B cell (primary cell): ENCODE measurements around the gene TPO. TPM values are rescaled to one million over a fixed set of nuclear protein-coding genes. Genes with fewer than 3 reads are reported as not detected.
A peak's percentile ranks its signal among the peaks of the same experiment; 100 is the strongest.

ENCODE experiments used
- ATAC-seq: fragments of 200-7000 bp; cut with Tn5 transposase; one replicate; pipeline ENCODE4 v1.10.0; 2021; ENCODE audit warnings: low read depth, mild to moderate bottlenecking, moderate number of reproducible peaks, moderate library complexity
- CTCF ChIA-PET: fragments of 350-600 bp; sonication (Branson Sonifier 250); formaldehyde crosslinking; loops from one replicate; lab custom pipeline; 2021; ENCODE audit warnings: antibody characterized with exemption, inconsistent platforms; lab: Charles Lee
- POLR2A ChIA-PET: fragments of 350-600 bp; sonication (Branson Sonifier 250); formaldehyde crosslinking; loops from one replicate; lab custom pipeline; 2021; ENCODE audit warnings: antibody characterized with exemption; lab: Charles Lee
- DNase-seq: peaks from one replicate; pipeline ENCODE4 v3.0.0; 2013
- H2AFZ ChIP-seq: 2 replicates; pipeline ENCODE4 v1.6.1; 2012; ENCODE audit warnings: mild to moderate bottlenecking, low read depth, low read length; ENCODE audit not compliant: insufficient read depth, poor library complexity, severe bottlenecking
- H3K27ac ChIP-seq, 2 donors: 1 replicate in 1 of 2; 2 replicates in 1 of 2; pipeline ENCODE4 v1.5.1; 2012 to 2013; ENCODE audit warnings: low read length in 2 of 2, mild to moderate bottlenecking in 2 of 2, moderate library complexity in 1 of 2
- H3K27me3 ChIP-seq, 4 experiments: fragments of 200-600 bp in 1 of 4; sonication (generic) in 1 of 4; replicated peaks in 1 of 4; 1 replicate in 2 of 4; 2 replicates in 2 of 4; pipeline versions ENCODE4 v1.6.1 to v1.7.0; 2013 to 2016; ENCODE audit warnings: low read length in 3 of 4, mild to moderate bottlenecking in 2 of 4, mixed read lengths in 1 of 4, moderate library complexity in 1 of 4; ENCODE audit not compliant: insufficient read depth in 4 of 4, control insufficient read depth in 3 of 4; ENCODE audit errors: control extremely low read depth in 1 of 4
- H3K36me3 ChIP-seq, 2 experiments: replicated peaks in 1 of 2; 1 replicate in 1 of 2; 2 replicates in 1 of 2; pipeline versions ENCODE4 v1.6.1 to v1.7.1; 2013; ENCODE audit warnings: low read length in 1 of 2; ENCODE audit not compliant: insufficient read depth in 2 of 2, control insufficient read depth in 1 of 2; ENCODE audit errors: control extremely low read depth in 1 of 2, extremely low read depth in 1 of 2
- H3K4me1 ChIP-seq, 2 donors: fragments of 200-600 bp in 1 of 2; sonication (generic) in 1 of 2; 1 replicate in 1 of 2; 2 replicates in 1 of 2; pipeline versions ENCODE4 v1.5.1 to v1.6.1; 2013 to 2017; ENCODE audit warnings: low read length in 2 of 2; ENCODE audit not compliant: control insufficient read depth in 2 of 2, insufficient read depth in 2 of 2
- H3K4me2 ChIP-seq: replicated peaks from 2 replicates; pipeline ENCODE3; 2012; ENCODE audit warnings: mild to moderate bottlenecking, low read depth, low read length; ENCODE audit not compliant: poor library complexity, severe bottlenecking
- H3K4me3 ChIP-seq, 5 experiments: fragments of 200-600 bp in 1 of 5; sonication (generic) in 1 of 5; 1 replicate in 3 of 5; 2 replicates in 2 of 5; pipeline versions ENCODE4 v1.5.1 to v1.7.0; 2011 to 2016; ENCODE audit warnings: low read length in 4 of 5, mild to moderate bottlenecking in 4 of 5, low read depth in 2 of 5, control low read depth in 1 of 5, moderate library complexity in 1 of 5; ENCODE audit not compliant: insufficient read depth in 1 of 5; ENCODE audit errors: control extremely low read depth in 1 of 5, extremely low read depth in 1 of 5
- H3K79me2 ChIP-seq: fragments of 200-600 bp; sonication (generic); one replicate; pipeline ENCODE4 v1.6.0; 2016; ENCODE audit warnings: low read length; ENCODE audit not compliant: control insufficient read depth, insufficient read depth
- H3K9ac ChIP-seq: fragments of 200-600 bp; sonication (generic); 2 replicates; pipeline ENCODE4 v1.6.1; 2017; ENCODE audit warnings: mild to moderate bottlenecking, low read length, moderate library complexity
- H3K9me3 ChIP-seq, 3 donors: one replicate each; pipeline versions ENCODE4 v1.6.1 to v1.7.1; 2013; ENCODE audit warnings: low read length in 2 of 3; ENCODE audit not compliant: control insufficient read depth in 2 of 3, insufficient read depth in 1 of 3; ENCODE audit errors: control extremely low read depth in 1 of 3
- H4K20me1 ChIP-seq: 2 replicates; pipeline ENCODE4 v1.6.0; 2012; ENCODE audit warnings: mild to moderate bottlenecking, low read length; ENCODE audit not compliant: insufficient read depth, control insufficient read depth, poor library complexity, severe bottlenecking
- H3K27ac Mint-ChIP-seq: one replicate; pipeline ENCODE4 v1.8.0; 2021; ENCODE audit warnings: mixed read lengths
- H3K27me3 Mint-ChIP-seq: one replicate; pipeline ENCODE4 v1.8.0; 2021; ENCODE audit warnings: mixed read lengths
- H3K4me1 Mint-ChIP-seq: one replicate; pipeline ENCODE4 v1.8.0; 2021; ENCODE audit warnings: mixed read lengths
- H3K4me3 Mint-ChIP-seq: one replicate; pipeline ENCODE4 v1.8.0; 2021; ENCODE audit warnings: mixed read lengths
- H3K9me3 Mint-ChIP-seq: one replicate; pipeline ENCODE4 v1.8.0; 2022; ENCODE audit warnings: mixed read lengths; ENCODE audit not compliant: insufficient read depth
- EZH2 ChIP-seq: IDR thresholded peaks from 2 replicates; pipeline ENCODE4 v1.6.1; 2012; ENCODE audit warnings: borderline replicate concordance, low read depth, mild to moderate bottlenecking, moderate library complexity, low read length; ENCODE audit not compliant: insufficient read depth, poor library complexity, severe bottlenecking
- WGBS: methylation state at CpG from one replicate; pipeline ENCODE4 v1.1.5; 2013; ENCODE audit warnings: missing lambda C conversion rate; ENCODE audit not compliant: insufficient coverage; 5-methylcytosine and 5-hydroxymethylcytosine counted together
- intact Hi-C: fragments of 100-400 bp; cut with micrococcal nuclease; formaldehyde crosslinking; loops from one replicate; pipeline ENCODE4 v1.10.0; 2022
- polyA minus RNA-seq: library from RNA; depleted of rRNA, polyadenylated mRNA; stranded (reverse); fragments of >200 nt; gene quantifications from 2 replicates; pipeline ENCODE4 v1.2.3, GENCODE V29; 2012
- polyA plus RNA-seq: library from polyadenylated mRNA; depleted of rRNA; stranded (reverse); fragments of >200 nt; gene quantifications from 2 replicates; pipeline ENCODE4 v1.2.3, GENCODE V29; 2012
- total RNA-seq, 2 donors: library from RNA; stranded (reverse); fragments of 120-200 nt in 1 of 2; gene quantifications; 1 replicate in 1 of 2; 2 replicates in 1 of 2; pipeline versions ENCODE4 v1.2.3 to v1.2.4, GENCODE V29; 2013 to 2022
- TF ChIP-seq, protein P1 (sequence below): fragments of 200-600 bp; IDR thresholded peaks from one replicate; pipeline ENCODE4 v1.8.0; 2022; ENCODE audit warnings: antibody characterized with exemption, mild to moderate bottlenecking

The TPO gene
- total RNA-seq (not detected in 2 replicates), polyA plus RNA-seq (not detected in 2 replicates), polyA minus RNA-seq (0.29 TPM in 1 of 2 replicates, not detected in the other)
- total RNA-seq (2013) = not detected

DNA sequence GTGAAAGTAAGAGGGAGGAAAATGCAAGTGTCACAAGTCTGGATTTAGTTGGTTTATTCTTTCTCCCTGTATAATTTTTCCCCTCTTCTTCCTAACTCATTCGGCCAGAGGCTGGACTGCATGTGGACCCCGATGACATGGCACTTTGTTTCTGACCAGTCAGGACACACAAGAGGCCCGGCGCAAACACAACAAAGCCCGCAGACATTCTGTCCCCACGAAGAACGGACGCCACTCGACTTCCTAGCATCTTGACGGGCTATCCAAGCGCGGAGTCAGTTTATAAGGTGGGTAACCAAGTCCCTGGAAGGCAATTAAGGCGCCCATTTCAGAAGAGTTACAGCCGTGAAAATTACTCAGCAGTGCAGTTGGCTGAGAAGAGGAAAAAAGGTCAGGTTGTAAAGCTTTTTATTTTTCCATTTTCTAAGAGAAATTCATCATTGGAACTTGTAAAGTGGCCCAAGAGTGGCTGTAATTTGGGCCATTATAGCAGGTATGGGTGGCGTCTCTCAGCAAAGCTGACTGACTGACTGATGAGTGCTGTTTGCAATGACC lies at the start of gene TPO:
TPO (plus strand) TSS at position 308 of the 555 bp plus-strand sequence. CDS start 946 bp downstream, outside the sequence.
- H3K4me3 Mint-ChIP-seq = no peak within 1 kb of the TSS
- H3K27ac Mint-ChIP-seq = no peak within 1 kb of the TSS
- DNase-seq (no peak), ATAC-seq (no peak)
- Histone ChIP-seq H3K27me3 (no peaks in the 10 kb centered on the region), H3K9me3 (no peaks in the 10 kb centered on the region), H3K4me3 (no peak within 1 kb of the TSS), H3K27ac (no peak within 1 kb of the TSS), H3K36me3 (no peaks in the 10 kb centered on the region), H2AFZ (no peak within 1 kb of the TSS), H4K20me1 (no peaks in the 10 kb centered on the region), H3K9ac (no peak within 1 kb of the TSS), H3K4me1 (no peaks in the 10 kb centered on the region), H3K4me2 (no peak within 1 kb of the TSS), H3K79me2 (no peaks in the 10 kb centered on the region)
- POLR2A ChIA-PET = no interaction called here
- intact Hi-C loops = no loop called here
- WGBS = 96% methylated on average over 13 of the region's 15 CpGs
- no peaks in the 10 kb centered on the region for H3K4me1 Mint-ChIP-seq
- no peaks in the 10 kb centered on the region for H3K9me3 Mint-ChIP-seq
- peaks cover 7% of the 10 kb centered on the region for H3K27me3 Mint-ChIP-seq
- CTCF ChIA-PET = no interaction called here
- no peak for TF ChIP-seq EZH2
- TF ChIP-seq, protein P1, sequence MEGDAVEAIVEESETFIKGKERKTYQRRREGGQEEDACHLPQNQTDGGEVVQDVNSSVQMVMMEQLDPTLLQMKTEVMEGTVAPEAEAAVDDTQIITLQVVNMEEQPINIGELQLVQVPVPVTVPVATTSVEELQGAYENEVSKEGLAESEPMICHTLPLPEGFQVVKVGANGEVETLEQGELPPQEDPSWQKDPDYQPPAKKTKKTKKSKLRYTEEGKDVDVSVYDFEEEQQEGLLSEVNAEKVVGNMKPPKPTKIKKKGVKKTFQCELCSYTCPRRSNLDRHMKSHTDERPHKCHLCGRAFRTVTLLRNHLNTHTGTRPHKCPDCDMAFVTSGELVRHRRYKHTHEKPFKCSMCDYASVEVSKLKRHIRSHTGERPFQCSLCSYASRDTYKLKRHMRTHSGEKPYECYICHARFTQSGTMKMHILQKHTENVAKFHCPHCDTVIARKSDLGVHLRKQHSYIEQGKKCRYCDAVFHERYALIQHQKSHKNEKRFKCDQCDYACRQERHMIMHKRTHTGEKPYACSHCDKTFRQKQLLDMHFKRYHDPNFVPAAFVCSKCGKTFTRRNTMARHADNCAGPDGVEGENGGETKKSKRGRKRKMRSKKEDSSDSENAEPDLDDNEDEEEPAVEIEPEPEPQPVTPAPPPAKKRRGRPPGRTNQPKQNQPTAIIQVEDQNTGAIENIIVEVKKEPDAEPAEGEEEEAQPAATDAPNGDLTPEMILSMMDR = no peak

DNA sequence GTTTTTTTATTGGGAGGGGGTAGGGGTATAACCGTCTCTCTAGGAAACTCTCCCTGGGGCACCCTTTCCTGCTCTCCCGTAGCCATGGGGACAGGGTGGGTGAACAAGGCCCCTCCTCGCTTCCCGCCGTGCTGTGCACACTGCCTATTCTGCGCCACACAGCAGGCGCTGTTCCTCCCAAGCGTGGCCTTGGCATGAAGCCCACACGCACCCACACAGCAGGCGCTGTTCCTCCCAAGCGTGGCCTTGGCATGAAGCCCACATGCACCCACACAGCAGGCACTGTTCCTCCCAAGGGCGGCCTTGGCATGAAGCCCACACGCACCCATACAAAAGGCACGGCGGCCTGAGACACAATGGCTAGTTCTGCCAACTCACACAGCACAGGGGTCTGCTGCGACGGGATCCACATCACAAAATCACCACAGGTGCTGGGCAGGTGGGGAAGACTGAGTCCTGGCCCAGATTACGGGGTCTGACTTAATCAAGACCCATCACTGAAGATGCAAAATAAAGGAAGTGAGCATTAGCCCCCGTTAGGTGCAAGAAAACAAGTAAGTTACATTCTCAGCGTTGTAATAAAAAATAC lies 46.6 kb upstream of the TPO start:
- DNase-seq = peak; percentile 62
- H3K27ac ChIP-seq = peak overlapping the region in 1 of 2 donors; percentile 45
- peak overlapping the region in 4 of 5 experiments; percentile 21 to 44 (median 36) for H3K4me3 ChIP-seq
- peak overlapping the region; percentile 52 for H2AFZ ChIP-seq
- peak overlapping the region; percentile 11 for H3K4me3 Mint-ChIP-seq
- ChIA-PET POLR2A (no interaction called here), CTCF (no interaction called here)
- H3K9ac ChIP-seq = peak overlapping the region; percentile 22
- peaks cover 9 to 13% of the 10 kb centered on the region in 2 donors for H3K4me1 ChIP-seq
- H3K9me3 ChIP-seq = peaks cover 0 to 1% (median 0%) of the 10 kb centered on the region in 3 donors
- H3K27me3 ChIP-seq = no peaks in the 10 kb centered on the region
- no peaks in the 10 kb centered on the region for H3K9me3 Mint-ChIP-seq
- H4K20me1 ChIP-seq = no peaks in the 10 kb centered on the region
- H3K36me3 ChIP-seq = no peaks in the 10 kb centered on the region
- H3K79me2 ChIP-seq = no peaks in the 10 kb centered on the region
- intact Hi-C loops = no loop called here
- peaks cover 5% of the 10 kb centered on the region for H3K4me1 Mint-ChIP-seq
- H3K27me3 Mint-ChIP-seq = peaks cover 3% of the 10 kb centered on the region
- H3K27ac Mint-ChIP-seq = peak overlapping the region; percentile 15
- H3K4me2 ChIP-seq = peak overlapping the region; percentile 62
- no peak for ATAC-seq
- TF ChIP-seq EZH2 = no peak
- TF ChIP-seq, protein P1 = no peak
- 14% methylated on average over 14 of the region's 20 CpGs for WGBS
